Smooth muscle cell (in vitro differentiated cells): ENCODE data around the gene RXRA. TPM values are rescaled to one million over a fixed set of nuclear protein-coding genes. Genes with fewer than 3 reads are reported as not detected.
"Not testable (repeated sequence)": the region's sequence is repeated elsewhere in the genome, so short reads cannot be mapped to it uniquely, and the experiment has no call there.

Experiments
- DNase-seq: peaks from one replicate; lab custom pipeline; 2025; ENCODE audit not compliant: unreplicated experiment; lab: John Stamatoyannopoulos, UW
- H2AFZ ChIP-seq: fragments of 200-600 bp; sonication (generic); 2 replicates; pipeline ENCODE4 v1.6.0; 2016; ENCODE audit warnings: antibody characterized with exemption, low read depth, mild to moderate bottlenecking
- H3F3A ChIP-seq: fragments of 200-600 bp; sonication (generic); 2 replicates; pipeline ENCODE4 v1.6.0; 2017; ENCODE audit warnings: antibody characterized with exemption, low read depth
- H3K27ac ChIP-seq: fragments of 200-600 bp; sonication (generic); 2 replicates; pipeline ENCODE4 v1.5.1; 2016; ENCODE audit warnings: low read depth, mild to moderate bottlenecking
- H3K27me3 ChIP-seq: fragments of 200-600 bp; sonication (generic); 2 replicates; pipeline ENCODE4 v1.6.1; 2016; ENCODE audit warnings: low read depth, mild to moderate bottlenecking
- H3K36me3 ChIP-seq: fragments of 200-600 bp; sonication (generic); 2 replicates; pipeline ENCODE4 v1.5.1; 2016; ENCODE audit warnings: low read depth
- H3K4me1 ChIP-seq: fragments of 200-600 bp; sonication (generic); 2 replicates; pipeline ENCODE4 v1.5.1; 2016; ENCODE audit warnings: low read depth
- H3K4me2 ChIP-seq: fragments of 200-600 bp; sonication (generic); 2 replicates; pipeline ENCODE4 v1.6.0; 2016; ENCODE audit warnings: mild to moderate bottlenecking
- H3K4me3 ChIP-seq: fragments of 200-600 bp; sonication (generic); 2 replicates; pipeline ENCODE4 v1.5.1; 2016; ENCODE audit warnings: mild to moderate bottlenecking
- H3K79me2 ChIP-seq: fragments of 200-600 bp; sonication (generic); 2 replicates; pipeline ENCODE4 v1.6.0; 2016; ENCODE audit warnings: low read depth, mild to moderate bottlenecking
- H3K9ac ChIP-seq: fragments of 200-600 bp; sonication (generic); 2 replicates; pipeline ENCODE4 v1.6.0; 2016; ENCODE audit warnings: low read depth
- H3K9me3 ChIP-seq: fragments of 200-600 bp; sonication (generic); replicated peaks from 2 replicates; pipeline ENCODE4 v1.5.1; 2016; ENCODE audit warnings: low read depth
- H4K20me1 ChIP-seq: fragments of 200-600 bp; sonication (generic); 2 replicates; pipeline ENCODE4 v1.6.0; 2016; ENCODE audit warnings: low read depth
- CTCF ChIP-seq: fragments of 200-600 bp; sonication (generic); IDR thresholded peaks from 2 replicates; pipeline ENCODE4 v1.5.1; 2017; ENCODE audit warnings: borderline replicate concordance, mild to moderate bottlenecking, antibody characterized with exemption; ENCODE audit not compliant: insufficient read depth, poor library complexity, severe bottlenecking
- WGBS: methylation state at CpG from one replicate; pipeline ENCODE4 v1.1.7; 2016; ENCODE audit warnings: low lambda C conversion rate; 5-methylcytosine and 5-hydroxymethylcytosine counted together
- polyA plus RNA-seq: library from polyadenylated mRNA; unstranded; fragments of >200 nt; fragmentation: Nextera tagmentation; extraction: Ambion mirVana; gene quantifications from 2 replicates; pipeline ENCODE4 v1.2.1, GENCODE V29; 2016
- total RNA-seq: library from RNA; depleted of rRNA; stranded (reverse); fragments of >200 nt; gene quantifications from 2 replicates; pipeline ENCODE4 v1.2.3, GENCODE V29; 2014

RXRA gene
- total and polyA plus RNA-seq, 2 experiments from 2014 or later, result 8.9 to 23.1 TPM

GRCh38 chr9:134306636-134307600 is 19.3 kb upstream of the RXRA start:
- H2AFZ ChIP-seq, result no peak overlapping the region
- H3K4me1 ChIP-seq, result no peaks in the 10 kb centered on the region
- H3K4me3 ChIP-seq, result no peak overlapping the region
- H3F3A ChIP-seq, result no peaks in the 10 kb centered on the region
- WGBS, result 91% methylated on average over 15 of the region's 15 CpGs
- no peak overlapping the region for H3K27ac ChIP-seq
- TF ChIP-seq CTCF, result no peak
- H3K9ac ChIP-seq, result no peak overlapping the region
- no peaks in the 10 kb centered on the region for H4K20me1 ChIP-seq
- no peak for DNase-seq
- H3K27me3 ChIP-seq, result no peaks in the 10 kb centered on the region
- H3K4me2 ChIP-seq, result no peak overlapping the region
- H3K36me3 ChIP-seq, result no peaks in the 10 kb centered on the region
- H3K79me2 ChIP-seq, result no peaks in the 10 kb centered on the region
- H3K9me3 ChIP-seq, result no peaks in the 10 kb centered on the region

- Histone ChIP-seq H3K9me3 (no peaks in the 10 kb centered on the region), H3F3A (no peaks in the 10 kb centered on the region), H3K27ac (no peak overlapping the region), H4K20me1 (no peaks in the 10 kb centered on the region), H3K36me3 (no peaks in the 10 kb centered on the region), H3K4me3 (no peak overlapping the region), H3K79me2 (no peaks in the 10 kb centered on the region), H3K27me3 (no peaks in the 10 kb centered on the region), H2AFZ (no peak overlapping the region), H3K4me2 (no peak overlapping the region), H3K9ac (no peak overlapping the region), H3K4me1 (no peaks in the 10 kb centered on the region)
- 93% methylated on average over 17 of the region's 17 CpGs for WGBS
- TF ChIP-seq CTCF, result no peak
- DNase-seq, result no peak
Observed at GRCh38 chr9:134307674-134308638, 18.3 kb upstream of the RXRA start.

- H3K4me2 ChIP-seq, H3K4me1 ChIP-seq, H3K9me3 ChIP-seq, H3K79me2 ChIP-seq, H3K36me3 ChIP-seq, H4K20me1 ChIP-seq, H3K27me3 ChIP-seq, H3F3A ChIP-seq, H2AFZ ChIP-seq, H3K9ac ChIP-seq, DNase-seq, H3K27ac ChIP-seq, H3K4me3 ChIP-seq: not testable (repeated sequence)
- WGBS, result 85% methylated on average over 14 of the region's 14 CpGs
Observed at GRCh38 chr9:134308639-134309220, 17.5 kb upstream of the RXRA start.

GRCh38 chr9:134313470-134313869 is 12.8 kb upstream of the RXRA start:
- Histone ChIP-seq H3F3A (peaks cover 15% of the 10 kb centered on the region), H4K20me1 (no peaks in the 10 kb centered on the region), H3K4me3 (no peak overlapping the region), H3K27me3 (no peaks in the 10 kb centered on the region), H3K4me2 (no peak overlapping the region), H3K79me2 (no peaks in the 10 kb centered on the region), H3K9me3 (no peaks in the 10 kb centered on the region), H3K27ac (no peak overlapping the region), H3K36me3 (no peaks in the 10 kb centered on the region), H2AFZ (no peak overlapping the region), H3K9ac (no peak overlapping the region), H3K4me1 (peaks cover 15% of the 10 kb centered on the region)
- DNase-seq, result no peak
- no peak for TF ChIP-seq CTCF
- WGBS, result 94% methylated on average over 2 of the region's 2 CpGs
